NCI-H1436 (cell line): ENCODE data around the gene SLC9B2.

Source experiments
- DNase-seq: peaks from one replicate; lab custom pipeline; 2025; lab: John Stamatoyannopoulos, UW

The SLC9B2 gene, protein sequence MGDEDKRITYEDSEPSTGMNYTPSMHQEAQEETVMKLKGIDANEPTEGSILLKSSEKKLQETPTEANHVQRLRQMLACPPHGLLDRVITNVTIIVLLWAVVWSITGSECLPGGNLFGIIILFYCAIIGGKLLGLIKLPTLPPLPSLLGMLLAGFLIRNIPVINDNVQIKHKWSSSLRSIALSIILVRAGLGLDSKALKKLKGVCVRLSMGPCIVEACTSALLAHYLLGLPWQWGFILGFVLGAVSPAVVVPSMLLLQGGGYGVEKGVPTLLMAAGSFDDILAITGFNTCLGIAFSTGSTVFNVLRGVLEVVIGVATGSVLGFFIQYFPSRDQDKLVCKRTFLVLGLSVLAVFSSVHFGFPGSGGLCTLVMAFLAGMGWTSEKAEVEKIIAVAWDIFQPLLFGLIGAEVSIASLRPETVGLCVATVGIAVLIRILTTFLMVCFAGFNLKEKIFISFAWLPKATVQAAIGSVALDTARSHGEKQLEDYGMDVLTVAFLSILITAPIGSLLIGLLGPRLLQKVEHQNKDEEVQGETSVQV

DNA sequence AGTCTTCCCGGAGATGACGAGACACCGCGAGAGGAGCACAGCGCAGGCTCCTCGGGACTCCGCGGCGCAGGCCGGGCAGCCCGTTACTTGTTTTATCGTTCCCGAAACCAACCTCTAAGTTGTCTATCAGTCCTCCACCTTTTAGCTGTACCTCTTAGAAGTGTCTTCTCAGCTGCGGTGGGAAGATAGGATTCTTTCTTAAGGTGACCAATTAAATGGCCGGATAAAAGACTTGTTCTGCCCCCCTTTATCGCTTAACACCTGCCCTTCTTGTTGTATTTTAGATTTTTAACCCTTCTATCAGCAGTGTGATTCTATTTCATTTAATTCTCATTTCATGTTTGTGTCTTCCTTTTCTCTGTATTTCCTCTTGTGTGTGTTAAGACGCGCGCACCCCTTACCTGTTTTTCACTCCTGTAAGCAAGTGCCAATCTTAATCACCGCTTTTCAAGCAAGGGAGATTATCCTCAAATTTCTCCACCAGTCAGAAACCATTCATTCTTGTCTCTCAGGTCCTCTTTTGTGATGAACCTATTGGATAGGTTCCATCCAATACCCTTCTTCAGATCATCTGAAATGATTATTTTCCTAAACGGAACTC, at the start of gene SLC9B2:
Gene SLC9B2, minus strand, starts transcription at position 15 of the 601 bp plus-strand sequence. CDS start 9,211 bp downstream, outside the sequence.
- DNase-seq: no peak

GRCh38 chr4:103126126-103126525, 49.6 kb upstream of the SLC9B2 start:
- no peak for DNase-seq

GRCh38 chr4:103123114-103123513, 46.6 kb upstream of the SLC9B2 start:
- no peak for DNase-seq

DNA sequence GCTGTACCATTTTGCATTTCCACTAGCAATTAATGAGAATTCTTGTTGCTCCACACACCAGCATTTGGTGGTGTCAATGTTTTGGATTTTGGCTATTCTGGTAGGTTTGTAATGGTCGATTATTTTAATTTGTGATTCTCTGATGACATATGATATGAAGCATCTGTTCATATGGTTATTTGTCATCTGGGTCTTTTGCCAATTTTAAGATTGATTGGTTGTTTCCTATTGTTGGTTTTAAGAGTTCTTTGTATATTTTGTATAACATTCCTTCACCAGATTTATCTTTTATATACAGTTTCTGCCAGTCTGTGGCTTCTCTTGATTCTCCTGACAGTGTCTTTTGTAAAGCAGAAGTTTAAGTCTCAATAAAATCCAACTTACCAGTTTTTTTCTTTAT, 41.6 kb upstream of the SLC9B2 start:
- no peak for DNase-seq

- DNase-seq: no peak
These were observed 35.0 kb upstream of the SLC9B2 start for GRCh38 chr4:103111598-103111997.

DNA sequence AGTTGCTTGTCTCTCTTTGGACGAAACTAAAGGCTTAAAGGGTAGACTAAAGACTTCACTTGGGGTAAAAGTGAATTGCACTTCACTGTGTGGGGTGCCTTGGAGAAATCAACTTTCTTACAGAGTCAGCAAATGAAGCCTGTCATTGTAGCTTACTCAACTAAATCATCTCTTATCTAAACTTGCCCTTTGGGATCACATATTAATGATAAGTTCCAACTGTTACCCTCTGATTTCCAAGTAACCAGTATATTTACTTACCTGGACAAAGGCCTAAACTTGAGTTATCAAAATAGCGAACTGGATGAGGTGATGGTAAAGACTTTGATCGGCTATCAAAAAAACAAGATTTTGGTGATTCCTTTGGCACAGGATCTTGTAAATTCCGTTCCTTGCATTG, 32.0 kb upstream of the SLC9B2 start:
- no peak for DNase-seq

GRCh38 chr4:103105558-103106356, 29.2 kb upstream of the SLC9B2 start:
- no peak for DNase-seq

DNA sequence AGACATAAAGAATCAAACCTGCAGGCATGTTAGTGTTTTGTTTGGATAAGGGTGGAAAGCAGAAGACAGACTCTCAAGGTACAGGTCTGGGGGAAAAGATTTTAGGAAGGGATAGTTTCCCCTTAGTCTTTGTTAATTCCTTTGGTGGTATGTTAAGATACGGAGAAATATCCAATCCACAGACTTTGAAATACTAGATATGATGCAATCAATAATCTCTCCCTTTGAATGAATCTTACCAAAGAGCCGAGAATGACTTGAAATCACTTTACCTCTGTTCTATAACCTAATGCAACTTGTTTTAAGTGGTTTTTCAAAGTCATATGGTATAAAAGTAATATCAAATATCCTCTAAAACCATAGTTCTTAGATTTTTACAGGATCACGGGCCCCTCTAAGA, 28.3 kb upstream of the SLC9B2 start:
- no peak for DNase-seq

DNA sequence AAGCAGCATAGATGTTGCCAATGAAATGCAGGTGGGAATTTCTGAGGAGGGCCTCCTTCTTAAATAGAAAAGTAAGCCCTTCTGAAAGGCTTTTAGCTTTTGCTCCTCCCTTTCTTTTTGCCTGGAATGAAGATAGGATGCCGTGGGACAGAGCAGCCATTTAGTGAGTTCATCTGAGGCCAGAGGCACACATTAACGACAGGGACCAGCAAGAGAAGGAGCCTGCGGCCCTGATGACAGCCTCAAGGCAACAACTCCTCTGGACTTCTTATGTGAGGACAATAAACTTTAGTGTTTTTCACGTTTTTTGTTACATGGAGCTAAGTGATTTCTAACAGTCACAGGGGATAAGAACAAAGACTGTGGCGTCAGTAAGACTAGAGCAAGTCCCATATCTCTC, 24.1 kb upstream of the SLC9B2 start:
- DNase-seq: no peak

GRCh38 chr4:103099691-103100392, 23.3 kb upstream of the SLC9B2 start, which contains the start of gene BDH2:
BDH2 (minus strand) TSS chr4:103099834; CDS start chr4:103096254, 3,580 bp downstream.
- peak; percentile 83 for DNase-seq

- DNase-seq: no peak
These were observed 22.3 kb upstream of the SLC9B2 start for GRCh38 chr4:103098756-103099440.

DNA sequence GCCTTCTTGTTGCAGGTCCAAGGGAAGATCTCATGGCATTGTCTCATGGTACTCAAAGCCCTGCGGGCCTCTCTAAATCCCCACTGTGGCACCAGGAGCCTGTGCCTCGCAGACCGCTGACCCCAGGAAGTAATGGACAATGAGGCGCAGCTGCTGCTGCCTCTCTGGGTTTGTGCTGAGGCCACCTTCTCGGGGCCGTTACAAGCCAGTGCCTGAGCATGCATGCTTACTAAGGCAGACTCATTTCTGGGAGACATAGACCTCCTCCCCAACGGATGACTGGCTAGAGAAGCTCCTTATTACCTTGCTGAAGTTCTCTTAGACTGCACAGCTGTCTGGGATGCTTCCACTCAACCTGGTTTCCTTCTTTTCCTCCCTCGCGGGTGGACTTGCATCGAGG, 21.8 kb upstream of the SLC9B2 start:
- DNase-seq: no peak

DNA sequence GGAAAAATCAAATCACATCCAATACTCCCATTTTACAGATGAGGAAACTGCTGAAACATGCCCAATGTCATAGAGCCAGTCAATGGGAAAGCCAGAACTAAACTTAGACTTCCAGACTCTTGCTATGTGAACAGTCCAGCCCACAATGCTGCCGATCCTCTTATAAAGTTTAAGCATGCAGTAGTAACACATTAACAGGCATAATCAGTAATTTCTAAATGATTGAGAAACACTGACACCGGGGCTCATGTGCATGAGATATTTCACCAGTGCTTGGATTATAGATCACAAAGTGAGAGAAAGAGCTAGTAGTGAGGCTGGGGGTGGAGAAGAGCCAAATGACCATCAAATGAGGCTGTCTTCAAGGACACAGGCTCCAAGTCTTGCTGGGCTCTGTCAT, 20.6 kb upstream of the SLC9B2 start:
- no peak for DNase-seq

DNA sequence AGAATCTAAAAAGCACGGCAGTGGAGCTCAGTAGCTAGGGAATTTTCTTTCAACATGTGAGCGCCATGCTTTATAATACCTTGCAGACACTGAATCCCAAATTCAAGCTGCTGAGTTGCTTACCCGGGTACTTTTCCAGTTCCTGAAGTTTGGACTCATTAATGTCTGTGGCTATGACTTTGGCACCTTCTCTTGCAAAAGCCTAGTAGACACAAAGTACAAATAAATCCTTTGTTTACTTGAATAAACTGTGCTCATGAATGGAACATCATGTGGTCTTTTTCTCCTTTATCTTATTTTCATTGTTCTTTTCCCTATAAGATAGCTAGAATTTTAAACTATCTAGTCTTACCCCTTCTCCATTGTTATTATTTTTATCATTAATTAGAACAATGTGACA, 18.5 kb upstream of the SLC9B2 start:
- DNase-seq: no peak

GRCh38 chr4:103092245-103092644, 15.7 kb upstream of the SLC9B2 start:
- no peak for DNase-seq

DNA sequence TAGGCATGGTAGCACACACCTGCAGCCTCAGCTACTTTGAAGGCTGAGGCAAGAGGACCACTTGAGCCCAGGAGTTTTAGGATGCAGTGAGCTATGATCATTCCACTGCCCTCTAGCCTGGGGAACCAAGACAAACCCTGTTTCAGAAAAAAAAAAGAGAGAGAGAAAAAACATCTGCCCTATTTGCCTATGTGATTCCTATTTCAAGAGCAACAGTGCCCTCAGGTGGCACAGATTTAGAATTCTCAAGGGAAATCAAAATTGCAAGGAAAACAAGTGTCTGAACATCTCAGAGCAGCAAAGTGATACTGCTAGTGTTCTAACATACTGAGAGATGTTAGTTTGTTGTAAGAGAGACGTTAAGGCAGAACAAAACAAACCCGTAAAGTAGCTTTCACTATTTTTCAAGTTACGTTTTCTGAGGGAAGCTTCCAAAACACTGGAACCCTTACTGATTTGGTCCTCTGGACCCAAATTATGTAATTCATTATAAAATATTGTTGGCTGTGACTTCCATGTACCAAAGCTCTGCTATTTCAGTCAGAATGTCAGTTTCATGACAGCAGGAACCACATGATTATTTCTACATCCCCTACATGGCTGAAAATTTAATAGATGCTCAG, 15.2 kb upstream of the SLC9B2 start:
- peak; percentile 81 for DNase-seq

DNA sequence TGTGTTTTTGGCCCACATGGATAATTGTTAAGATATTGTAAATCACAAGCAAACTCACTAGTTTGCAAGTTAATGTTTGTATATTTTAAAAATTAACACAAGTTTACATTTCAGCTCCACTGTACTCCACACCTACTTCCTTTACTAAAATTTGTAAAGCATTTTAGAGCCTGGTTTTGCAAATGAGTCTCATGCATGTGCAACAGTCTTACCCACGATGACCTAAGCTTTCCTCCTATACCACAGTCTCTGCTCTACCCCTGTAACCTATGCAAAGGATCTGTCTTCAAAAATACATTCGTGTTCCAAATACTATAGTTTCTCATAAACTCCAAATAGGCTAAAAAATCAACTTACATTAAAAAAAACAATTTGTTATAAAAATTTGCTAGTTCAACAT, 12.9 kb upstream of the SLC9B2 start:
- no peak for DNase-seq

GRCh38 chr4:103086551-103086950, 10.0 kb upstream of the SLC9B2 start:
- DNase-seq: no peak

GRCh38 chr4:103085555-103086196, 9.1 kb upstream of the SLC9B2 start:
- DNase-seq: no peak

- DNase-seq: no peak
These were observed 3.1 kb upstream of the SLC9B2 start for GRCh38 chr4:103079621-103080020.
